Mesodermal cell (in vitro differentiated cells): ENCODE measurements around the gene SLC25A25.

Experiments used
- H3K27ac ChIP-seq: 2 replicates; pipeline ENCODE4 v1.7.0; 2013; ENCODE audit warnings: mild to moderate bottlenecking, low read depth, low read length, moderate library complexity; ENCODE audit not compliant: severe bottlenecking
- H3K36me3 ChIP-seq: 2 replicates; pipeline ENCODE4 v1.7.1; 2013; ENCODE audit warnings: mild to moderate bottlenecking, low read length, moderate library complexity; ENCODE audit not compliant: control insufficient read depth, insufficient read depth
- H3K4me1 ChIP-seq: one replicate; pipeline ENCODE4 v1.7.1; 2013; ENCODE audit warnings: mild to moderate bottlenecking, low read length; ENCODE audit not compliant: insufficient read depth, control insufficient read depth, poor library complexity, severe bottlenecking
- H3K4me3 ChIP-seq: 2 replicates; pipeline ENCODE4 v1.7.0; 2013; ENCODE audit warnings: low read length, control low read depth, mild to moderate bottlenecking; ENCODE audit not compliant: insufficient read depth, poor library complexity, severe bottlenecking; ENCODE audit errors: extremely low read depth
- H3K9me3 ChIP-seq: 2 replicates; pipeline ENCODE4 v1.7.1; 2013; ENCODE audit warnings: mild to moderate bottlenecking, low read length, moderate library complexity; ENCODE audit not compliant: control insufficient read depth
- WGBS, 2 experiments: methylation state at CpG; one replicate each; pipeline ENCODE4 v1.1.5; 2013; ENCODE audit warnings: missing lambda C conversion rate in 2 of 2; ENCODE audit not compliant: insufficient coverage in 2 of 2; 5-methylcytosine and 5-hydroxymethylcytosine counted together

Gene SLC25A25

GRCh38 chr9:128089299-128089698 is 21.3 kb downstream of the SLC25A25 start:
- peaks cover 21% of the 10 kb centered on the region for H3K4me1 ChIP-seq
- 80 to 83% methylated on average over 1 of the region's 1 CpG for WGBS, 2 experiments

DNA sequence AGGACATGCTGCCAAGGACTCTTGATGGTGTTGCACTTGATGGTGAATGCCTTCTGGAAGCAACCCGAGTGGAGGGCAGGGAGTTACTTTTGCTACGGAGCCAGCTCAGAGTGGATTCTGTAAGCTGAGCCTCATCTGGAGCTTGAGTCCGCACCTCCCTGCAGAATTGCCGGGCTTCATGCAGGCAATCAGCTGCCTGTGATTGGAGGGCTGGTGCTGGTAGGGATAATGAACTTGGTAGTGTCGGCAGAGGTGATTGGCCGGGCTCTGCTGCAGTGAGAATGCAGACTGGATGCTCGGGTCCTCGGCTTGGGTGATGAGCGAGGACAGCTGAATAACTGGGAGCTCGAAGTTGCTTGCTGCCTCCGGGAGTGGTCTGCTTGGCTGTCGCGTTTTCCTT is 23.1 kb downstream of the SLC25A25 start:
- Histone ChIP-seq H3K36me3 (peaks cover 7% of the 10 kb centered on the region), H3K27ac (no peak overlapping the region), H3K9me3 (no peaks in the 10 kb centered on the region), H3K4me3 (no peak overlapping the region), H3K4me1 (peaks cover 25% of the 10 kb centered on the region)
- WGBS, 2 experiments = 65 to 76% methylated on average over 9 to 11 of the region's 13 CpGs

More at GRCh38 chr9:128089299-128089698, 21.3 kb downstream of the SLC25A25 start:
- no peaks in the 10 kb centered on the region for H3K9me3 ChIP-seq
- no peak overlapping the region for H3K4me3 ChIP-seq
- no peak overlapping the region for H3K27ac ChIP-seq
- peaks cover 4% of the 10 kb centered on the region for H3K36me3 ChIP-seq

GRCh38 chr9:128091571-128091970 is 23.5 kb downstream of the SLC25A25 start:
- H3K27ac ChIP-seq = no peak overlapping the region
- no peak overlapping the region for H3K4me3 ChIP-seq
- peaks cover 29% of the 10 kb centered on the region for H3K4me1 ChIP-seq

DNA sequence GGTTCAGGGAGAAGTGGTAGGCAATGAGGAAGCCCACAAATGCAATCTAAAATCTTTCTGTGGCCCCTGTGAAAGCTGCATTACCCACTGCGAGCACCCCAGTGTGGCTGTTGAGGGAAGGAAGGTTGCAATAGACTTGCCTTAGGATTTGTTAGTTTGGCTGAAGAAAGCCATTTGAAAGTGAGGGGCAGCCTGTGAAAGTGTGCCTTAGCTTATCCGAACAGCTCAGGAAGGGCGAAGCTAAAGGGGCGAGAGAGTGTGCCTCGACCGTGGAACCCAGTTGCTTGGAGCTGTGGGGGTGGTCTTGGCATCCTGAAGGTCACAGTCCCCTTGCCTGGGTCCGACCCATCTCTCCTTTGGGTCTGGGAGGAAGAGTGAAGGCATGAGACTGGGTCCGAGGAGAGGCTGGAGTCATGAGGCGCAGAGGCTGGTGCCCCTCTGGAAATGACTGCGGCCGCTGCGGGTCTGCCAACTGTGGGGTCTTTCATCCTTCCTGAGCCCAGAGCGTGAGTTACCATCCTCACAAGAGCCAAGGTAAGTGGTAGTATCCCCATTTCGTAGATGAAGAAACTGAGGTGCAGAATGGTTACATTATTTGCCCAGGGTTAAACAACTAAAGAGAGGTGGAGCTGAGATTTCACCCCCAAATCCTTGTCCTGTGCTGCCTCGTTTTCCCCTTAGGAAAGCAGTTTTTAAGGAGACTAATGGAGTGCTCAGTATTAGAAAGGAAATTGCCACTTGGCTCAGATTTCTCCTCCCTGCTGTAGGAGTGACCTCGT is 24.4 kb downstream of the SLC25A25 start:
- 81 to 90% methylated on average over 8 to 14 of the region's 16 CpGs for WGBS, 2 experiments
- Histone ChIP-seq H3K4me3 (no peak overlapping the region), H3K9me3 (no peaks in the 10 kb centered on the region), H3K27ac (no peak overlapping the region), H3K36me3 (peaks cover 7% of the 10 kb centered on the region), H3K4me1 (peaks cover 31% of the 10 kb centered on the region)

More at GRCh38 chr9:128091571-128091970, 23.5 kb downstream of the SLC25A25 start:
- Histone ChIP-seq H3K9me3 (no peaks in the 10 kb centered on the region), H3K36me3 (peaks cover 7% of the 10 kb centered on the region)
- 76 to 77% methylated on average over 13 of the region's 13 CpGs for WGBS, 2 experiments

DNA sequence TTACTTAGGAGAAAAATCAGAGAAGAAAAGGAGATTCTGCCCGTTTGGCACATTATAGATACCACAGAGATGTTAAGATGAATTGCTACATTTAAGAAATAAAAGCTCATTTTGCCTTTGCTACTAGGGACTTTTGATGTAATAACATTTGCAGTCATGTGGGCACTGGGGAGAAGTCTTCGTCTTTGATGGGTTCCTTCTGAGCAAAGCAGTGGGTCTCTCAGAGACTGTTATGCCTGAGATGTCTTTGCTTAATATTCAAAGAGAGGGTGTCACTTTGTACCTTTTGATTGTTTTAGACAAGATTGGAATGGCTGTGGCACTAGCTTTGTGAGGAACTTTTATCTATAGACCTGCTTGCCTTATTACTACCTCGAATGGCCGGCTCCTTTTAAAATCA is 25.0 kb downstream of the SLC25A25 start:
- H3K27ac ChIP-seq = peak overlapping the region; percentile 95
- no peak overlapping the region for H3K4me3 ChIP-seq
- peaks cover 7% of the 10 kb centered on the region for H3K36me3 ChIP-seq
- 84 to 97% methylated on average over 3 of the region's 4 CpGs for WGBS, 2 experiments
- no peaks in the 10 kb centered on the region for H3K9me3 ChIP-seq
- H3K4me1 ChIP-seq = peaks cover 37% of the 10 kb centered on the region

- peak overlapping the region; percentile 95 for H3K27ac ChIP-seq
- H3K36me3 ChIP-seq = peaks cover 4% of the 10 kb centered on the region
- WGBS, 2 experiments = 86% methylated on average over 6 to 7 of the region's 8 CpGs
- no peak overlapping the region for H3K4me3 ChIP-seq
- no peaks in the 10 kb centered on the region for H3K9me3 ChIP-seq
- H3K4me1 ChIP-seq = peaks cover 39% of the 10 kb centered on the region
These were observed 26.3 kb downstream of the SLC25A25 start for GRCh38 chr9:128094166-128094949.

DNA sequence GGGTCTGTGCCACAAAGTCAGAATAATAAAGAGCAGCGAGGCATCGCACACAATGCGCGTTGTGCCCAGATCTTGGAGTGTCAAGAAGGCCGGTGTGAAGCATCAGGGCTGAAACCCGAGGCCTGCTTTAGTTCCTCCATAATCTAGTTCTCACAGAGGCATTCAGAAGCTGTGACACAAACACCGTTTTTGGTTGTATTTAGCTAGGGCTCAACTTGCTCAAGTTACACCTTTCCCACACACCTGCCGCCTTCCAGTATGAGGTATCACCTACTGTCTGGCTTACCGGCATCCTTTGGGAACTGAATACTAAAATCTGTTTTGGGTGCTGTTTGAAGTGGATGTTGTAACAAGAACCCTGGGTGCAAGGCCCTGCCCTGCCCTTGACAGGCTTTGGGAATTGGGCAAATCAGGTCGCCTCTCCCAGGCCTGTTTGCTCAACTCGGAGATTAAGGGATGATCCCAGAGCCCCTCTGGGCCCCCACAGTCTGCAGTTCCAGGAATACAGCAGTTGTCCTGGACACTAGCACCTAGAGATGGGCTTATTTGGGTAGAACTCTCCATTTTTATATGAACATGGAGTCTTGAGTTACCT is 27.0 kb downstream of the SLC25A25 start:
- no peak overlapping the region for H3K4me3 ChIP-seq
- H3K27ac ChIP-seq = peak overlapping the region; percentile 95
- 74 to 81% methylated on average over 9 to 11 of the region's 11 CpGs for WGBS, 2 experiments
- peaks cover 4% of the 10 kb centered on the region for H3K36me3 ChIP-seq
- H3K9me3 ChIP-seq = no peaks in the 10 kb centered on the region
- peaks cover 46% of the 10 kb centered on the region for H3K4me1 ChIP-seq

GRCh38 chr9:128096616-128097536 is 28.8 kb downstream of the SLC25A25 start:
- 85 to 87% methylated on average over 15 to 16 of the region's 19 CpGs for WGBS, 2 experiments
- H3K4me3 ChIP-seq = no peak overlapping the region
- H3K9me3 ChIP-seq = no peaks in the 10 kb centered on the region
- peaks cover 54% of the 10 kb centered on the region for H3K4me1 ChIP-seq
- H3K36me3 ChIP-seq = peaks cover 19% of the 10 kb centered on the region
- peak overlapping the region; percentile 100 for H3K27ac ChIP-seq

DNA sequence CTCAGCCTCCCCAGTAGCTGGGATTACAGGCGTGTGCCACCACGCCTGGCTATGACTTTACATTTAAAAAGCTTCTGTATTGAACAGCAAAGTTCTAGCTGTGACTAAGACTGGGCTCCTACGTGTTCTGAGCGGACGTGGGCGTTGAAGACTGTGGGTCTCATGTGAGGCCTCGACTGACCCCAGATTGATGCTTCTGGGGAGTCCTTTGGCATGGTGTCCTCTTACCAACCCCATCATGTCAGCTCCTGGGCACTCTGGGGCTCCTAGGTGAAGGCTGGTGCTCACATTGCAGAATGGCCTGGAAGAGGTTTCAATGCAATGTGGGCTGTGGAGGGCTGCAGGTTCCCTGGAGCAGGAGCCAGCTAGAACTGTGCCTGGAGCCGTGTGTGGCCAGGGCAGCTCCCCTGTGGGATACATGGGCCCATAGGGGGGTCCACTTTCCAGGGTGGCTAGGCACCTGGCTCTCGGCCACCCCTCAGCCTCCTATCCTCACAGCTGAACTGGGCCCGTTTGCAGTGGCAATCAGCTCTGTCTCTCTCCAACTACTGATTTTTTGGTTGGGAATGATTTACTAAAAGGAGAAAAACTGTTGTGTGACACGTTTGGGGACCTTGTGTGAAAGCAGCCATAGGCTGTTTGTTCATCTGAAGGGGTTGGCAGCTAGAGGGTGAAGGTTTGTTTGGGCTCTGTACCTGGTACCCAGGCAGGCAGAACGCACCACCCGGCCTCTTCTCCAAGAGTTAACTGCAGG is 29.7 kb downstream of the SLC25A25 start:
- WGBS, 2 experiments = 60 to 69% methylated on average over 10 to 11 of the region's 13 CpGs
- peaks cover 27% of the 10 kb centered on the region for H3K36me3 ChIP-seq
- H3K9me3 ChIP-seq = no peaks in the 10 kb centered on the region
- peak overlapping the region; percentile 100 for H3K27ac ChIP-seq
- H3K4me3 ChIP-seq = peak overlapping the region; percentile 50
- peaks cover 49% of the 10 kb centered on the region for H3K4me1 ChIP-seq
